ENCODE measurements around the gene RNF144B. TPM values are rescaled to one million over a fixed set of nuclear protein-coding genes. Genes with fewer than 3 reads are reported as not detected.

The RNF144B gene
- total and polyA plus RNA-seq, 2 experiments from 2014 or later = 4.2 to 9.0 TPM

GRCh38 chr6:18451756-18452155, 64.6 kb downstream of the RNF144B start:
- ATAC-seq (no peak), DNase-seq (ENCODE audit: low spot score) (no peak)
- Histone ChIP-seq H3K79me2 (replicated peaks; ENCODE audit: insufficient read depth) (no peaks in the 10 kb centered on the region), H3K4me1 (ENCODE audit: insufficient read depth) (no peaks in the 10 kb centered on the region), H3K4me3 (no peak overlapping the region), H4K20me1 (replicated peaks; ENCODE audit: insufficient read depth) (no peaks in the 10 kb centered on the region), H3K4me2 (no peak overlapping the region), H3K27ac (ENCODE audit: low read depth) (no peak overlapping the region), H3K27me3 (ENCODE audit: insufficient read depth) (no peaks in the 10 kb centered on the region), H3K9me2 (ENCODE audit: insufficient read depth) (no peaks in the 10 kb centered on the region), H3K36me3 (ENCODE audit: insufficient read depth) (no peaks in the 10 kb centered on the region), H2AFZ (no peak overlapping the region), H3F3A (replicated peaks; ENCODE audit: low read depth) (no peaks in the 10 kb centered on the region)
- no peak overlapping the region for H3K4me3 Mint-ChIP-seq
- H3K27ac Mint-ChIP-seq = no peak overlapping the region
- H3K9me3 Mint-ChIP-seq = no peaks in the 10 kb centered on the region
- H3K4me1 Mint-ChIP-seq = 0 out of 3 replicates have a peak, but pooled peaks cover under 1% of the 10 kb centered on the region
- TF ChIP-seq ETS1 (IDR thresholded peaks at IDR 0.05) (no peak), ZNF331 (CRISPR knock-in tag; IDR thresholded peaks at IDR 0.05; ENCODE audit: low read depth) (no peak), NANOG (IDR thresholded peaks at IDR 0.05; ENCODE audit: borderline replicate concordance) (no peak), JUNB (IDR thresholded peaks at IDR 0.05; ENCODE audit: unreplicated experiment) (no peak), CREB1 (CRISPR knock-in tag; IDR thresholded peaks at IDR 0.05; ENCODE audit: low read depth) (no peak), EZH2 (IDR thresholded peaks at IDR 0.05; ENCODE audit: low read depth, unreplicated experiment) (no peak)
- H3K27me3 Mint-ChIP-seq (ENCODE audit: insufficient read depth, low read depth, poor library complexity) = peaks cover 2% of the 10 kb centered on the region
- H3K36me3 Mint-ChIP-seq (ENCODE audit: low read depth) = no peaks in the 10 kb centered on the region

GRCh38 chr6:18454446-18454845, 67.3 kb downstream of the RNF144B start:
- no peak for ATAC-seq
- Histone ChIP-seq H3K27me3 (ENCODE audit: insufficient read depth) (no peaks in the 10 kb centered on the region), H3K27ac (ENCODE audit: low read depth) (no peak overlapping the region), H3K79me2 (replicated peaks; ENCODE audit: insufficient read depth) (no peaks in the 10 kb centered on the region), H3K4me3 (no peak overlapping the region), H3K9me2 (ENCODE audit: insufficient read depth) (no peaks in the 10 kb centered on the region), H3K4me1 (ENCODE audit: insufficient read depth) (no peaks in the 10 kb centered on the region), H4K20me1 (replicated peaks; ENCODE audit: insufficient read depth) (no peaks in the 10 kb centered on the region), H3K4me2 (no peak overlapping the region), H3F3A (replicated peaks; ENCODE audit: low read depth) (no peaks in the 10 kb centered on the region), H2AFZ (no peak overlapping the region), H3K36me3 (ENCODE audit: insufficient read depth) (no peaks in the 10 kb centered on the region)
- no peak for TF ChIP-seq POLR2AphosphoS5 (IDR thresholded peaks at IDR 0.05; ENCODE audit: low read depth)
- TF ChIP-seq STAT1 (IDR thresholded peaks at IDR 0.05; ENCODE audit: unreplicated experiment) = no peak
- no peak overlapping the region for H3K4me3 Mint-ChIP-seq
- no peaks in the 10 kb centered on the region for H3K9me3 Mint-ChIP-seq
- H3K36me3 Mint-ChIP-seq (ENCODE audit: low read depth) = no peaks in the 10 kb centered on the region
- peaks cover 9% of the 10 kb centered on the region for H3K4me1 Mint-ChIP-seq
- H3K27me3 Mint-ChIP-seq (ENCODE audit: insufficient read depth, low read depth, poor library complexity) = peaks cover 2% of the 10 kb centered on the region
- no peak overlapping the region for H3K27ac Mint-ChIP-seq
- no peak for DNase-seq (ENCODE audit: low spot score)

GRCh38 chr6:18457065-18457737, 70.1 kb downstream of the RNF144B start:
- H3K9me2 ChIP-seq (ENCODE audit: insufficient read depth) = no peaks in the 10 kb centered on the region
- DNase-seq (ENCODE audit: low spot score) = peak; percentile 28
- no peaks in the 10 kb centered on the region for H3K27me3 ChIP-seq (ENCODE audit: insufficient read depth)
- no peak overlapping the region for H3K4me3 Mint-ChIP-seq
- peaks cover 1% of the 10 kb centered on the region for H3K27me3 Mint-ChIP-seq (ENCODE audit: insufficient read depth, low read depth, poor library complexity)
- peak; percentile 82 for ATAC-seq
- H3K27ac ChIP-seq (ENCODE audit: low read depth) = peak overlapping the region; percentile 55; the same call in 1 of the 2 replicates
- no peaks in the 10 kb centered on the region; the same call in 1 of the 2 replicates for H3K36me3 ChIP-seq (ENCODE audit: insufficient read depth)
- no peak overlapping the region for H3K4me3 ChIP-seq
- H2AFZ ChIP-seq = no peak overlapping the region
- H3F3A ChIP-seq (replicated peaks; ENCODE audit: low read depth) = no peaks in the 10 kb centered on the region
- H4K20me1 ChIP-seq (replicated peaks; ENCODE audit: insufficient read depth) = no peaks in the 10 kb centered on the region
- H3K27ac Mint-ChIP-seq = no peak overlapping the region
- H3K4me2 ChIP-seq = no peak overlapping the region
- peaks cover 9% of the 10 kb centered on the region for H3K4me1 Mint-ChIP-seq
- H3K79me2 ChIP-seq (replicated peaks; ENCODE audit: insufficient read depth) = no peaks in the 10 kb centered on the region
- H3K4me1 ChIP-seq (ENCODE audit: insufficient read depth) = no peaks in the 10 kb centered on the region
- no peaks in the 10 kb centered on the region for H3K9me3 Mint-ChIP-seq
- H3K36me3 Mint-ChIP-seq (ENCODE audit: low read depth) = peaks cover 8% of the 10 kb centered on the region; the same call in 2 of the 3 replicates
- TF ChIP-seq CTCF (conservative IDR thresholded peaks at IDR 0.05; ENCODE audit: low read depth in 2 of 2) (no peak), ZNF114 (CRISPR knock-in tag; IDR thresholded peaks at IDR 0.05) (no peak), CREB1 (CRISPR knock-in tag; IDR thresholded peaks at IDR 0.05; ENCODE audit: low read depth) (no peak), STAT1 (IDR thresholded peaks at IDR 0.05; ENCODE audit: unreplicated experiment) (no peak), NANOG (IDR thresholded peaks at IDR 0.05; ENCODE audit: borderline replicate concordance) (no peak), POLR2AphosphoS5 (IDR thresholded peaks at IDR 0.05; ENCODE audit: low read depth) (no peak)
